Measurements from ENCODE around the gene SPATA31A7.
"Not testable (repeated sequence)": the region's sequence is repeated elsewhere in the genome, so short reads cannot be mapped to it uniquely, and the experiment has no call there.

SPATA31A7 gene

DNA sequence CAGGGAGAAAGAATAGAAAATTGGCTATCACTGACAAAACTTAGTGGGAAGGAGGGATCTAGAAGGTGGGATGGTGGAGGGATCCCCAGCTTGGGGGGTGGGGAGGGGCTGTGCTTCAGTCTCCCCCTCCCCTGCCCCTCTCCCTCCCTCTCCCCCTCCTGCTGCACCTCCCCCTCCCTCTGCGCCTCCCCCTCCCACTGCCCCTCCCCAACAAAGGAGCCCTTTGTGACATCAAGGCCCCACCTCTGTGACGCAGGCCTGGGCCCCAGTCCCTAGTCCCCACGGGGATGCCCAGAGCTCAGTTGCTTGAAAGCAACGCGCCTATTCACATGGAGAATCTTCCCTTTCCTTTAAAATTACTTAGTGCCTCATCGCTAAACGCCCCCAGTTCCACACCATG lies at the start of gene SPATA31A7:
TSS of gene SPATA31A7 (plus strand) at position 301 of the 400 bp plus-strand sequence. CDS start at position 330, 29 bp downstream.
- DNase-seq (ENCODE audit: low read depth): not testable (repeated sequence)

DNA sequence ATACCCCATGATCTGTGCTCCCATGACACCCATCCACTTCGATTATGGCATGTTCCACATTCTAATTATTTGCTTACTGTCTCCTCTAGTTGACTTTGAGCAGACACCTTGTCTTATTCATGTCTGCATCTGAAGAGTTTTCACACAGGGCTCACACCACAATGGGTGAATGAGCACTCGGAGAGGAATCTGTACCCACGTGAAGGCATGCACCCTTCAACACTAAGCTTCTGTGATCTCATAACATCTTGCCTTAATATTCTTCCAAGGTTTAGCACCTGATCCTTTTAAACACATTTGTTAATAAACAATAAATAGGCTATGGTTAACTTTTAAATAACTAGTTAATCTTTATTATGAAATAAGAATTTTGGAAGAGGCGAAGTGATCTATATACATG lies 36.6 kb downstream of the SPATA31A7 start:
- DNase-seq (ENCODE audit: low read depth): not testable (repeated sequence)

All from GM04503 (cell line).